Measurements from ENCODE around the gene CENPM. TPM values are rescaled to one million over a fixed set of nuclear protein-coding genes. Genes with fewer than 3 reads are reported as not detected.

Gene CENPM
- total and polyA plus RNA-seq, 8 donors = 0.14 to 1.7 (median 0.62) TPM

DNA sequence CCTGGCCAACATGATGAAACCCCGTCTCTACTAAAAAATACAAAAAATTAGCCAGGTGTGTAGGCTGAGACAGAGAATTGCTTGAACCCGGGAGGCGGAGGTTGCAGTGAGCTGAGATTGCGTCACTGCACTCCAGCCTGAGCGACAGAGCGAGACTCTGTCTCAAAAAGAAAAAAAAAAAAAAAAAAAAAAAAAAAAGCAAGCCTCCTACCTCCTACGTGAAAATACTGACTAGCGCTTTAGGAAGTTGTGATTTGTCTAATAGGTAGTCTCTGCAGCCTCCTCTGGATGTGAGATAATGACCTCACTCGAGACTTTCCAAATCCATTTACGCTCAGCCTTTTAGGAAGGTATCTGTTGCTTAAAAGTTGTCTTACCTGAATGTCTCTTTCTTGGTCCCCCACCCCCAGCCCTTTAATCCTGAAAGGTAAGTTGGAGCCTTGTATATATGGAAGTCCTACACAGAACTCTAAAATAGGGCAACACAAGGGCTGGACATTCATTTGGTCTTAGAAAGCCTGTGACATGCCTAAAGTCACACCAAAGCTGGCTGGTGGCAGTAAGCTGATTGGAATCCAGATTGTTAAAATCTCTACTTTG, 27.8 kb upstream of the CENPM start:
- WGBS, 2 donors = 63 to 65% methylated on average over 10 of the region's 10 CpGs
- FAIRE-seq (no peak), ATAC-seq (no peak), DNase-seq (no peak)
- Histone ChIP-seq H3K4me1 (no peaks in the 10 kb centered on the region), H3K9me3 (no peaks in the 10 kb centered on the region), H3K27me3 (peaks cover 0 to 3% (median 0%) of the 10 kb centered on the region in 4 donors), H3K36me3 (no peaks in the 10 kb centered on the region), H3K27ac (no peak overlapping the region), H3K4me3 (no peak overlapping the region)
- intact Hi-C loops (cut with DNase I) = no loop called here
- TF ChIP-seq, protein P1, sequence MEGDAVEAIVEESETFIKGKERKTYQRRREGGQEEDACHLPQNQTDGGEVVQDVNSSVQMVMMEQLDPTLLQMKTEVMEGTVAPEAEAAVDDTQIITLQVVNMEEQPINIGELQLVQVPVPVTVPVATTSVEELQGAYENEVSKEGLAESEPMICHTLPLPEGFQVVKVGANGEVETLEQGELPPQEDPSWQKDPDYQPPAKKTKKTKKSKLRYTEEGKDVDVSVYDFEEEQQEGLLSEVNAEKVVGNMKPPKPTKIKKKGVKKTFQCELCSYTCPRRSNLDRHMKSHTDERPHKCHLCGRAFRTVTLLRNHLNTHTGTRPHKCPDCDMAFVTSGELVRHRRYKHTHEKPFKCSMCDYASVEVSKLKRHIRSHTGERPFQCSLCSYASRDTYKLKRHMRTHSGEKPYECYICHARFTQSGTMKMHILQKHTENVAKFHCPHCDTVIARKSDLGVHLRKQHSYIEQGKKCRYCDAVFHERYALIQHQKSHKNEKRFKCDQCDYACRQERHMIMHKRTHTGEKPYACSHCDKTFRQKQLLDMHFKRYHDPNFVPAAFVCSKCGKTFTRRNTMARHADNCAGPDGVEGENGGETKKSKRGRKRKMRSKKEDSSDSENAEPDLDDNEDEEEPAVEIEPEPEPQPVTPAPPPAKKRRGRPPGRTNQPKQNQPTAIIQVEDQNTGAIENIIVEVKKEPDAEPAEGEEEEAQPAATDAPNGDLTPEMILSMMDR (IDR thresholded peaks at IDR 0.05) = no peak

DNA sequence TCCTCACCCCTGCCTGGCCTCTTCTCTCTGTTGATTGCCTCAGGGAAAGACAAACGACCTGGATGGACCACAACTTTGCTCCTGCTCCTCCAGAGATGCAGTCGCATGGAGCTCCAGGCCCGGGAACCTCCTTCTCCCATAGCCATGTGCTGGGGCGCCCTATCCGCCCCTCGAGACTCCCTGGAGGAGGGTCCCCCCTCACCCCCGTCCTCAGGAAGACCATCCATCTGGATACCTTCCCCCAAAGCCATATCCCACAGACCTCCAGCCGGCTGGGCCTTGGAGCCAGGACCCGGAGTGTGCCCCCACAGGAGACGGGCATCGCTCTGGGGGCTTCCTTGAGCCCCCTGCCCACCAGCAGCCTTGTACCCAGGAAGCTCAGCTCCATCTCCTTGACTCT, 24.5 kb upstream of the CENPM start:
- WGBS, 2 donors = 59 to 70% methylated on average over 11 of the region's 11 CpGs
- Histone ChIP-seq H3K4me3 (no peak overlapping the region), H3K9me3 (no peaks in the 10 kb centered on the region), H3K36me3 (no peaks in the 10 kb centered on the region), H3K27ac (no peak overlapping the region), H3K27me3 (peaks cover 0 to 3% (median 0%) of the 10 kb centered on the region in 4 donors), H3K4me1 (no peaks in the 10 kb centered on the region)
- no peak for DNase-seq
- intact Hi-C loops (cut with DNase I) = no loop called here
- TF ChIP-seq, protein P1 (IDR thresholded peaks at IDR 0.05) = no peak
- ATAC-seq = no peak
- no peak for FAIRE-seq

DNA sequence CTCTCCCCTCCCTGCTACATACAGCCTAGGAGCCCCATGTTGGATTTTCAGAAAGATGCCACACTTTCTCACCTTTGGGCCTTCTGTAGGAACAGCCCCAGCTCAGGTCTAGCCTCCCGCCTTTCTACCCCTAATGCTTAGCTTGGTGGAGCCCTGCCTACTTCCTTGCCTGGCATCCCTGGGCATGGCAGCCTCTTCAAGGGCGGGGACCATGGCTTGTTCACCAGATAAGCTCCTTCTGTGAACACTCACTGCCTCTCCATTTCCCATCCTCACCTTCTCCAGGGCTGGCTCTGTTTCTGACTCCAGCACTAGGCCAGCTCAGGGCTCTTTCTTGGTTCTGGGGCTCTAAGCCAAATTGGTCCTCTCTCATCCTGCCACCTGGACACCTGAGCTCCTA, 23.6 kb upstream of the CENPM start:
- no peaks in the 10 kb centered on the region for H3K9me3 ChIP-seq
- TF ChIP-seq, protein P1 (IDR thresholded peaks at IDR 0.05) = no peak
- ATAC-seq (no peak), DNase-seq (no peak), FAIRE-seq (no peak)
- intact Hi-C loops (cut with DNase I) = no loop called here
- H3K27me3 ChIP-seq = peaks cover 0 to 3% (median 0%) of the 10 kb centered on the region in 4 donors
- H3K4me1 ChIP-seq = no peaks in the 10 kb centered on the region
- no peak overlapping the region for H3K27ac ChIP-seq
- WGBS, 2 donors = 71 to 80% methylated on average over 2 of the region's 2 CpGs
- no peak overlapping the region for H3K4me3 ChIP-seq
- H3K36me3 ChIP-seq = no peaks in the 10 kb centered on the region

DNA sequence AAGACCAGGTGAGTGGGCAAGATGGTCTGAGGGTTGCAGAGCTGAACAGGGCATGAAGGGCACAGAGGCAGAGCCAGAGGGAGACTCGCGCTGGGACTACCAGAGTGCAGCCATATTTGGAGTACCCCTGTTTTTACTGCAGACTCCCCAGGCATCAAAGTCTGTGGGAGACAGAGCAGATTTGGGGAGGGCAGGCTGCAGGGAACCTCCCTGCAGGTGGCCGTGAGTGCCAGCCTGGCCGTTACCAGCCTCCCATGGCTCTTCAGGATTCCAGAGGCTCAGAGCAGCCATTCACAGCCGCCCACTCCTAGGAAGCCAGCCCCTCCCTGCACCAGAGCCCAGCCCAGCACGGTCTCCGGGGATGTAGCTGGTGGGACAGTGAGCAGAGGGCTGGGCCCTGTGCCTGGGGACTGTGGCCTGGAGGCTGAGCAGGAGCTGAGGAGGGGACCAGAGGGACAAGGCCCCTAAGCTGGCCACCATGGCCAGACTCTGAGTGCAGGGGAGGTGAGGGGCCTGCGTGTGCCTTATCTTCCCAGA, 22.2 kb upstream of the CENPM start, which contains the start of gene SEPTIN3:
TSS of gene SEPTIN3 (plus strand) at position 334 of the 537 bp plus-strand sequence. CDS start 2,050 bp downstream, outside the sequence.
- WGBS, 2 donors = 72% methylated on average over 8 of the region's 8 CpGs
- no peak within 1 kb of the TSS for H3K4me3 ChIP-seq
- FAIRE-seq = no peak
- intact Hi-C loops (cut with DNase I) = loop anchor here in 1 of 3 donors (10.0 kb wide), 1 partner anchor 466 kb away; the partner anchor contains the start of gene NFAM1
- no peaks in the 10 kb centered on the region for H3K4me1 ChIP-seq
- no peak for ATAC-seq
- peaks cover 0 to 3% (median 0%) of the 10 kb centered on the region in 4 donors for H3K27me3 ChIP-seq
- no peak within 1 kb of the TSS for H3K27ac ChIP-seq
- TF ChIP-seq, protein P1 (IDR thresholded peaks at IDR 0.05) = no peak
- no peak for DNase-seq
- no peaks in the 10 kb centered on the region for H3K9me3 ChIP-seq
- H3K36me3 ChIP-seq = no peaks in the 10 kb centered on the region

DNA sequence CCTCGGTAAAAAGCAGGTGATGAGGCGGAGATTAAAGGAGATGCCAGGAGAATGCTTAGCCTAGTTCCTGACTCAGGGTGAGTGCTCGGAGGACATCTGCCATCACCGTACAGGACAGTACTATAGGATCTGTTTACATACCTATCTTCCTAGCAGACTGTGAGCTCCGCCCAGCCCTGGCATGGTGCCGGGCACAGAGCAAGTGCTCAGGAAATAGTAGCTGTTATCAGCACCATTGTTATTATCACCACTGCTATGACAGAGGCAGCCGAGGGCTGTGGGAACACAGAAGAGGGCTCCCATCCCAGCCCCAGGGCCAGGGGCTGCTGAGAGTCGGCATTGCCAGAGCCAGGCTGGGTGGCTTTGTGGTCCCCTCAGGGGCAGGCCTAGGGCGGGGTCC, 21.6 kb upstream of the CENPM start:
- no peak for FAIRE-seq
- no peak overlapping the region for H3K4me3 ChIP-seq

More for the DNA sequence above, 21.6 kb upstream of the CENPM start:
- WGBS, 2 donors = 45 to 50% methylated on average over 9 of the region's 9 CpGs
- no peaks in the 10 kb centered on the region for H3K36me3 ChIP-seq
- no peaks in the 10 kb centered on the region for H3K4me1 ChIP-seq
- H3K27me3 ChIP-seq = peaks cover 0 to 3% (median 0%) of the 10 kb centered on the region in 4 donors
- TF ChIP-seq, protein P1 (IDR thresholded peaks at IDR 0.05) = no peak
- ATAC-seq = no peak
- DNase-seq = no peak
- H3K9me3 ChIP-seq = no peaks in the 10 kb centered on the region
- intact Hi-C loops (cut with DNase I) = loop anchor here in 1 of 3 donors (10.0 kb wide), 1 partner anchor 466 kb away; the partner anchor contains the start of gene NFAM1
- no peak overlapping the region for H3K27ac ChIP-seq
